GM12891 (cell line): Measurements from ENCODE around the gene SH3GLB2.

Source experiments
- POLR2A ChIP-seq: IDR thresholded peaks from 2 replicates; pipeline ENCODE4 v1.6.1; 2011; ENCODE audit warnings: low read depth, low read length, control low read depth
- POLR2AphosphoS5 ChIP-seq: IDR thresholded peaks from 2 replicates; pipeline ENCODE4 v1.6.1; 2011; ENCODE audit warnings: low read depth, low read length, control low read depth
- TAF1 ChIP-seq: IDR thresholded peaks from 2 replicates; pipeline ENCODE4 v1.6.1; 2011; ENCODE audit warnings: low read depth, low read length, control low read depth

DNA sequence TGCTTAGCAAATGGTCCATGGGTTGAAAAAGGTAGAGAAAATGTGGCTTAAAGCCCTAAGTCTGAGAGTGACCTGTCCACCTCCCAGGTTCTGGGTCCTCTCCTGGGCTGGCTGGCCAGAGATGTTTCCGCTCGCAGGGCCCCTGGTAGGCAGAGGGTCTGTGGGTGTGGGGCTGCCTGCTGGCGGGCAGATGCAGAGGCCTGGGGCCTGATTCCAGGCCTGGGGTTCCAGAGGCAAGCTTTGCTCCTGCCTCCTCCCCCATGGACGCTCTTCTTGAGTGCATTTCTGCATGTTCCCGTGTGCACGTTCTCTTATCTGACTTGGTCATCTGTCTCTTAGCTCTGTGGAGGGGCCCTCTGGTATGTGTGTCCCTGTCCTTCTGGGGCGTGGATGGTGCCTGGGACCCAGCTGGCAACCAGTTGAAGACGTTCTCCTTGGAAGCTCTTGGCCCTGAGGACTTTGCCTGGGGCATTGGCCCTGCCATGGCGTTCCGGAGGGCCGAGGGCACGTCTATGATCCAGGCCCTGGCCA, 12.0 kb upstream of the SH3GLB2 start:
- TF ChIP-seq POLR2AphosphoS5: no peak
- TF ChIP-seq TAF1: no peak
- TF ChIP-seq POLR2A: no peak
